A549 (cell line): ENCODE results near the gene PHACTR2. TPM values are rescaled to one million over a fixed set of nuclear protein-coding genes. Genes with fewer than 3 reads are reported as not detected.

Source experiments
- ATAC-seq, 2 experiments: fragments of 200-7000 bp in 1 of 2; fragments of >200 bp in 1 of 2; cut with Nextera tagmentation in 1 of 2; cut with Tn5 transposase in 1 of 2; 3 replicates each; pipeline versions ENCODE4 v1.8.0 to v1.9.1; 2018 to 2020; ENCODE audit warnings: mild to moderate bottlenecking in 1 of 2, moderate library complexity in 1 of 2
- CTCF ChIA-PET: fragments of 300-600 bp; sonication (Branson Sonifier 250); formaldehyde crosslinking; extraction: SDS; loops from one replicate; lab custom pipeline; 2021; ENCODE audit warnings: antibody characterized with exemption, inconsistent platforms; lab: Yijun Ruan, JAX
- POLR2A ChIA-PET: fragments of 350-600 bp; formaldehyde crosslinking; extraction: SDS; loops from one replicate; lab custom pipeline; 2021; ENCODE audit warnings: antibody characterized with exemption, inconsistent platforms; lab: Yijun Ruan, JAX
- DNase-seq, 2 experiments: peaks; one replicate each; pipeline versions ENCODE4 v3.0.0 to v3.0.0-alpha.2; 2011 to 2016; ENCODE audit warnings: low read depth in 1 of 2, low spot score in 1 of 2
- FAIRE-seq: peaks from 2 replicates; lab custom pipeline; 2011; peaks lifted over from hg19 to GRCh38; lab: Jason Lieb, UNC
- H3K27ac ChIP-seq, 2 experiments: fragments of >200 bp; sonication (Bioruptor Twin); formaldehyde crosslinking; 3 replicates each; pipeline ENCODE4 v1.5.1; 2016 to 2017
- H3K4me1 ChIP-seq: fragments of >200 bp; sonication (Bioruptor Twin); formaldehyde crosslinking; 3 replicates; pipeline ENCODE4 v1.6.1; 2016
- H3K4me2 ChIP-seq: fragments of >200 bp; sonication (Bioruptor Twin); formaldehyde crosslinking; 3 replicates; pipeline ENCODE4 v1.6.1; 2016
- H3K4me3 ChIP-seq: fragments of >200 bp; sonication (Bioruptor Twin); formaldehyde crosslinking; 3 replicates; pipeline ENCODE4 v1.5.1; 2016
- H3K9me3 ChIP-seq: fragments of >200 bp; sonication (Bioruptor Twin); formaldehyde crosslinking; 3 replicates; pipeline ENCODE4 v1.6.1; 2016
- EHMT2 ChIP-seq: fragments of 200-600 bp; sonication (generic); IDR thresholded peaks from 2 replicates; pipeline ENCODE4 v1.6.1; 2016; ENCODE audit warnings: antibody characterized with exemption, low read depth, mild to moderate bottlenecking, moderate library complexity
- EP300 ChIP-seq, 2 experiments: fragments of >200 bp; sonication (Bioruptor Twin); formaldehyde crosslinking; IDR thresholded peaks; 2 replicates in 1 of 2; 3 replicates in 1 of 2; pipeline ENCODE4 v1.6.1; 2016 to 2017
- FOSL2 ChIP-seq, 2 experiments: fragments of 450-650 bp in 1 of 2; fragments of >200 bp in 1 of 2; sonication (Bioruptor Twin) in 1 of 2; formaldehyde crosslinking; IDR thresholded peaks; 2 replicates each; pipeline versions ENCODE4 v1.5.0 to v1.6.1; 2016 to 2020; ENCODE audit warnings: mild to moderate bottlenecking in 1 of 2, moderate library complexity in 1 of 2
- HOXB13 ChIP-seq: fragments of 250-450 bp; sonication (Bioruptor Pico); IDR thresholded peaks from 2 replicates; pipeline ENCODE4 v1.5.0; 2020; ENCODE audit warnings: low read depth, mild to moderate bottlenecking, moderate library complexity
- JUN ChIP-seq, 2 experiments: fragments of >200 bp; sonication (Bioruptor Twin); formaldehyde crosslinking; IDR thresholded peaks; 2 replicates in 1 of 2; 3 replicates in 1 of 2; pipeline ENCODE4 v1.6.1; 2016 to 2017
- KDM1A ChIP-seq: fragments of 200-600 bp; sonication (generic); IDR thresholded peaks from 2 replicates; pipeline ENCODE4 v1.6.1; 2016; ENCODE audit warnings: low read depth, mild to moderate bottlenecking
- KDM5A ChIP-seq: fragments of 200-600 bp; sonication (generic); IDR thresholded peaks from 2 replicates; pipeline ENCODE4 v1.6.1; 2016; ENCODE audit warnings: antibody characterized with exemption, mild to moderate bottlenecking
- MAFK ChIP-seq: fragments of 450-650 bp; IDR thresholded peaks from 2 replicates; pipeline ENCODE4 v1.6.1; 2014; ENCODE audit not compliant: partially characterized antibody
- MAZ ChIP-seq: fragments of 150-350 bp; IDR thresholded peaks from 2 replicates; pipeline ENCODE4 v1.6.1; 2014; ENCODE audit warnings: antibody characterized with exemption, low read depth, low read length, borderline replicate concordance
- MYC ChIP-seq: IDR thresholded peaks from 2 replicates; pipeline ENCODE4 v1.6.1; 2012; ENCODE audit warnings: mild to moderate bottlenecking, inconsistent platforms, low read length, improper control_type of control experiment, borderline replicate concordance
- PHF8 ChIP-seq: fragments of 200-600 bp; sonication (generic); IDR thresholded peaks from 2 replicates; pipeline ENCODE4 v1.6.1; 2016; ENCODE audit warnings: low read depth, mild to moderate bottlenecking, antibody characterized with exemption, moderate library complexity, borderline replicate concordance
- RCOR1 ChIP-seq: fragments of 150-350 bp; IDR thresholded peaks from 2 replicates; pipeline ENCODE4 v1.6.1; 2014; ENCODE audit warnings: antibody characterized with exemption, low read length, low read depth
- RNF2 ChIP-seq: fragments of 200-600 bp; sonication (generic); IDR thresholded peaks from 2 replicates; pipeline ENCODE4 v1.6.1; 2016; ENCODE audit warnings: low read depth, mild to moderate bottlenecking, antibody characterized with exemption, moderate library complexity, borderline replicate concordance
- TFCP2L1 ChIP-seq: fragments of 250-450 bp; sonication (Bioruptor Pico); IDR thresholded peaks from 2 replicates; pipeline ENCODE4 v1.5.0; 2021; ENCODE audit warnings: mild to moderate bottlenecking
- TP53 ChIP-seq: fragments of 250-450 bp; sonication (Bioruptor Pico); IDR thresholded peaks from 2 replicates; pipeline ENCODE4 v1.5.0; 2021; ENCODE audit warnings: mild to moderate bottlenecking, moderate library complexity
- ZFP36 ChIP-seq: fragments of 450-650 bp; IDR thresholded peaks from 2 replicates; pipeline ENCODE4 v1.6.1; 2014; ENCODE audit warnings: borderline replicate concordance; ENCODE audit not compliant: partially characterized antibody
- ZNF302 ChIP-seq: fragments of 250-450 bp; sonication (Bioruptor Pico); IDR thresholded peaks from 2 replicates; pipeline ENCODE4 v1.9.0; 2021; ENCODE audit warnings: inconsistent platforms, mild to moderate bottlenecking, moderate library complexity
- ZSCAN20 ChIP-seq: fragments of 250-450 bp; sonication (Bioruptor Pico); IDR thresholded peaks from 2 replicates; pipeline ENCODE4 v1.8.0; 2022; ENCODE audit warnings: mild to moderate bottlenecking, moderate library complexity
- WGBS: methylation state at CpG from one replicate; pipeline ENCODE4 v1.1.6; 2017; ENCODE audit errors: missing lambda C conversion rate; 5-methylcytosine and 5-hydroxymethylcytosine counted together
- polyA plus RNA-seq, 4 experiments: library from polyadenylated mRNA; depleted of rRNA in 3 of 4; stranded (reverse); fragments of >200 nt; fragmentation: RNase III in 1 of 4; extraction: RNeasy Plus Mini Kit Qiagen cat#74134 plus additional on column Dnase treatment in 1 of 4; gene quantifications; 2 replicates in 3 of 4; 3 replicates in 1 of 4; pipeline ENCODE4 v1.2.3, GENCODE V29; 2011 to 2017
- TF ChIP-seq, protein P1 (sequence below): fragments of >200 bp; sonication (Bioruptor Twin); formaldehyde crosslinking; IDR thresholded peaks from 3 replicates; pipeline ENCODE4 v1.5.1; 2016
- TF ChIP-seq, protein P2 (sequence below): fragments of 250-450 bp; sonication (Bioruptor Pico); IDR thresholded peaks from 2 replicates; pipeline ENCODE4 v1.5.0; 2020; ENCODE audit warnings: low read depth, mild to moderate bottlenecking, moderate library complexity
- TF ChIP-seq, protein P3 (sequence below): IDR thresholded peaks from 2 replicates; pipeline ENCODE4 v1.6.1; 2012
- TF ChIP-seq, protein P4 (sequence below): fragments of 450-650 bp; IDR thresholded peaks from 2 replicates; pipeline ENCODE4 v1.6.1; 2014; ENCODE audit warnings: antibody characterized with exemption

Gene PHACTR2
- polyA plus RNA-seq, 2 of the 4 experiments (the other 2 are of a cell fraction), result 2.5 to 10.4 TPM

DNA sequence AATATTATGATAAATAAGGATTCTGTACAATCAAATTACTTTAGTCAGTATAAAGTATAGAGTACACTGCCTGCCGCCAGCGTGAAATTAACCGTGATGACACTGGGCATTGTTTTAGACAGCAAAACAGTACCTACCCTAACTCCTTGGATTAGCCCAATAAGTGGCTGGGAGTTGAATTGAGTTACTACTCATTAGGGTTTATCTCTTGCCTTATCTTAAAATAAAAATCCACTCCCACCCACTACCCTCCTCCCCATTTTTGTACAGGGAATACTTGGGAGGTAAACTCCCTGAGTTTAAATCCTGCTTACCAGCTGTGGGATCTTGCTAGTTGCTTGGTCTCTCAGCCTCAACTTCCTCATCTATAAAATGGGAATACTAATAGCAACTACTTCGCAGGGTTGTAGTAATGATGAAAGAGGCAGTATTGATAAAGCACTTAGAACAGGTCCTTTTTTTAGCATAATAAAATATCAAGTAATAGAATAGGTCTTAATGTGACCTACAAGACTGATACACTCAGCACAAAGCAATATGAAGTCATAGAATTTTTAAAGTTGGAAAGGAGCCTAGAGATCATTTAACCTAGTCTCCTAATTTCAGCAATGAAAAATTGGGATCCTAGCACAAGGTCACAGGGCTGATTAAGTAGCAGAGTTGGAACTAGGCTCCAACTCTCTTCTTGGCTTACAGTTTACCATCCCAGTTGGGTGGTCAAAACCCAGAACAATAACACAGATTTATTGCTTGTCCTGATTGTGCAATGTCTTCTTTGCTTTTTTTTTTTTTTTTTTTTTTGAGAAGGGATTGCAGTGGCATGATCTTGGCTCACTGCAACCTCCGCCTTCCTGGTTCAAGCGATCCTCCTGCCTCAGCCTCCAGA is 23.8 kb downstream of the PHACTR2 start:
- H3K27ac ChIP-seq, result no peak overlapping the region
- peaks cover 7% of the 10 kb centered on the region; the same call in 1 of the 3 replicates for H3K4me1 ChIP-seq
- POLR2A ChIA-PET, result no interaction called here
- H3K4me2 ChIP-seq, result no peak overlapping the region
- 94% methylated on average over 6 of the region's 6 CpGs for WGBS
- H3K4me3 ChIP-seq, result no peak overlapping the region
- TF ChIP-seq KDM1A, result 0 out of 2 replicates have a peak, but pooled peaks have one; percentile 25
- TF ChIP-seq EP300 (IDR thresholded peaks at IDR 0.05), result no peak
- TF ChIP-seq, all 56 proteins: peak for 1
- no peak for FAIRE-seq
- CTCF ChIA-PET, result no interaction called here
- no peaks in the 10 kb centered on the region for H3K9me3 ChIP-seq
- no peak for DNase-seq
- no peak for ATAC-seq

DNA sequence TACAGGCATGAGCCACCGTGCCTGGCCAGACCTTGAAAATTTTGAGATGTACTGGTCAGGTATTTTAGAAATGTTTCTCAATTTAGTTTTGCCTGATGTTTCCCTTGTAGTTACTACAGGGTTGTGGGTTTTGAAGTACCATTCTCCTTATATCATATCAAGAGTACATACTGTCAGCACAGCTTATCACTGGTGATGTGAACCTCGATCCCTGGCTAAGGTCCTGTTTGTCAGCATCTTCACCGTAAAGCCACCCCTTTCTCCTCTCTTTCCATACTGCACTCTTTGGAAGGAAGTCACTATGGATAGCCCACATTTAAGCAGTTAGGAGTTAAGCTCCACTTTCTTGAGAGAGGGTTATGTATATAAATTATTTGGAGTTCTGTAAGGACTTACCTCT is 27.8 kb downstream of the PHACTR2 start:
- Histone ChIP-seq H3K4me3 (no peak overlapping the region), H3K27ac (no peak overlapping the region), H3K4me1 (no peaks in the 10 kb centered on the region), H3K9me3 (no peaks in the 10 kb centered on the region)
- 94% methylated on average over 3 of the region's 3 CpGs for WGBS
- FAIRE-seq (no peak), ATAC-seq (no peak), DNase-seq (no peak)
- POLR2A ChIA-PET, result no interaction called here
- CTCF ChIA-PET, result interaction anchor here (1.2 kb wide), 1 partner anchor 11 kb away, joined by 3 read pairs; no protein-coding TSS in a partner anchor
- no peak for TF ChIP-seq PHF8
- no peak for TF ChIP-seq ZFP36
- TF ChIP-seq TP53 (CRISPR knock-in tag), result no peak
- no peak for TF ChIP-seq RCOR1
- TF ChIP-seq MAZ, result no peak
- no peak for TF ChIP-seq JUN (IDR thresholded peaks at IDR 0.05)
- no peak for TF ChIP-seq MYC
- TF ChIP-seq MAFK, result no peak
- no peak for TF ChIP-seq HOXB13 (CRISPR knock-in tag)
- TF ChIP-seq, protein P1, sequence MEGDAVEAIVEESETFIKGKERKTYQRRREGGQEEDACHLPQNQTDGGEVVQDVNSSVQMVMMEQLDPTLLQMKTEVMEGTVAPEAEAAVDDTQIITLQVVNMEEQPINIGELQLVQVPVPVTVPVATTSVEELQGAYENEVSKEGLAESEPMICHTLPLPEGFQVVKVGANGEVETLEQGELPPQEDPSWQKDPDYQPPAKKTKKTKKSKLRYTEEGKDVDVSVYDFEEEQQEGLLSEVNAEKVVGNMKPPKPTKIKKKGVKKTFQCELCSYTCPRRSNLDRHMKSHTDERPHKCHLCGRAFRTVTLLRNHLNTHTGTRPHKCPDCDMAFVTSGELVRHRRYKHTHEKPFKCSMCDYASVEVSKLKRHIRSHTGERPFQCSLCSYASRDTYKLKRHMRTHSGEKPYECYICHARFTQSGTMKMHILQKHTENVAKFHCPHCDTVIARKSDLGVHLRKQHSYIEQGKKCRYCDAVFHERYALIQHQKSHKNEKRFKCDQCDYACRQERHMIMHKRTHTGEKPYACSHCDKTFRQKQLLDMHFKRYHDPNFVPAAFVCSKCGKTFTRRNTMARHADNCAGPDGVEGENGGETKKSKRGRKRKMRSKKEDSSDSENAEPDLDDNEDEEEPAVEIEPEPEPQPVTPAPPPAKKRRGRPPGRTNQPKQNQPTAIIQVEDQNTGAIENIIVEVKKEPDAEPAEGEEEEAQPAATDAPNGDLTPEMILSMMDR, result no peak
- TF ChIP-seq ZSCAN20, result no peak
- TF ChIP-seq FOSL2 (IDR thresholded peaks at IDR 0.05), result no peak
- TF ChIP-seq FOSL2 (CRISPR knock-in tag; IDR thresholded peaks at IDR 0.05), result no peak
- TF ChIP-seq, all 56 proteins: peak for 0
- H3K4me2 ChIP-seq, result no peak overlapping the region

DNA sequence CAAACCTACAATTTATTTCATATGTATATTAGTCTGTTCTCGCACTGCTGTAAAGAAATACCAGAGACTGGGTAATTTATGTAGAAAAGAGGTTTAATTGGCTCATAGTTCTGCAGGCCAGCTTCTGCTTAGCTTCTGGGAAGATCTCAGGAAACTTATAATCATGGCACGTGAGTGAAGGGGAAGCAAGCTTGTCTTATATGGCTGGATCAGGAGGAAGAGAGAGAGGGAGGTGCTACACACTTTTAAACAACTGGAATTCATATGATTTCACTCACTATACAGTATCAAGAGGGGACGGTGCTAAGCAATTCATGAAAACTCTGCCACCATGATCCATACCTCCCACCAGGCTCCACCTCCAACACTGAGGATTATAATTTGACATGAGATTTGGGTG is 29.9 kb downstream of the PHACTR2 start:
- Histone ChIP-seq H3K4me2 (no peak overlapping the region), H3K4me3 (no peak overlapping the region), H3K9me3 (no peaks in the 10 kb centered on the region), H3K4me1 (no peaks in the 10 kb centered on the region), H3K27ac (no peak overlapping the region)
- FAIRE-seq (no peak), ATAC-seq (no peak), DNase-seq (no peak)
- WGBS, result 96% methylated on average over 3 of the region's 3 CpGs
- TF ChIP-seq ZNF302 (CRISPR knock-in tag) (no peak), MAFK (no peak), KDM5A (no peak), EP300 (IDR thresholded peaks at IDR 0.05) (no peak), EHMT2 (no peak)
- CTCF ChIA-PET, result interaction anchor here (0.6 kb wide), 1 partner anchor 61 kb away, joined by 3 read pairs; no protein-coding TSS in a partner anchor
- POLR2A ChIA-PET, result no interaction called here

DNA sequence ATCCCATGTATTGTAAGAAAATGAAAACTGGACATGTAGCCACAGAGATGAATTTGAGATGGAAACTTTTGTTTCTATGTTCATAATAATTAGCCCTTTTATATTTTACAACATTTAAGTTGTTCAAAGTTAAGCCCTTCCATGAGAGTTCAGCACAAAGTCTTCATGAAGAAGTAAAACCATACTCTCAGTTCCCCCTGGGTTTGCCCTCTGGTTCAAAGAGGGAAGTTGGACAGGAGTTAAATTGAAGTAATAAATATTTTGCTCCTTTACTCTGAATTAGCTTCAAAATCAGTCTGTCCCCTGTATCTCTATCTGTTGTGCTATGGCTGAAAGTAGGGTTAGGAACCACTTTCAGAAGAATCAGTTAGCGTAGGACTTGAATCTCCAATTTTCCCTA is 31.1 kb downstream of the PHACTR2 start:
- Histone ChIP-seq H3K27ac (no peak overlapping the region), H3K9me3 (no peaks in the 10 kb centered on the region), H3K4me3 (no peak overlapping the region), H3K4me2 (no peak overlapping the region), H3K4me1 (no peaks in the 10 kb centered on the region)
- CTCF ChIA-PET, result no interaction called here
- WGBS, result 100% methylated on average over 1 of the region's 1 CpG
- FAIRE-seq (no peak), ATAC-seq (no peak), DNase-seq (no peak)
- POLR2A ChIA-PET, result no interaction called here
- TF ChIP-seq, protein P2, sequence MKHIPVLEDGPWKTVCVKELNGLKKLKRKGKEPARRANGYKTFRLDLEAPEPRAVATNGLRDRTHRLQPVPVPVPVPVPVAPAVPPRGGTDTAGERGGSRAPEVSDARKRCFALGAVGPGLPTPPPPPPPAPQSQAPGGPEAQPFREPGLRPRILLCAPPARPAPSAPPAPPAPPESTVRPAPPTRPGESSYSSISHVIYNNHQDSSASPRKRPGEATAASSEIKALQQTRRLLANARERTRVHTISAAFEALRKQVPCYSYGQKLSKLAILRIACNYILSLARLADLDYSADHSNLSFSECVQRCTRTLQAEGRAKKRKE, result no peak
- TF ChIP-seq, protein P3, sequence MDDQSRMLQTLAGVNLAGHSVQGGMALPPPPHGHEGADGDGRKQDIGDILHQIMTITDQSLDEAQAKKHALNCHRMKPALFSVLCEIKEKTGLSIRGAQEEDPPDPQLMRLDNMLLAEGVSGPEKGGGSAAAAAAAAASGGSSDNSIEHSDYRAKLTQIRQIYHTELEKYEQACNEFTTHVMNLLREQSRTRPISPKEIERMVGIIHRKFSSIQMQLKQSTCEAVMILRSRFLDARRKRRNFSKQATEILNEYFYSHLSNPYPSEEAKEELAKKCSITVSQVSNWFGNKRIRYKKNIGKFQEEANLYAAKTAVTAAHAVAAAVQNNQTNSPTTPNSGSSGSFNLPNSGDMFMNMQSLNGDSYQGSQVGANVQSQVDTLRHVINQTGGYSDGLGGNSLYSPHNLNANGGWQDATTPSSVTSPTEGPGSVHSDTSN, result no peak
- TF ChIP-seq TP53 (CRISPR knock-in tag) (no peak), ZFP36 (no peak), RNF2 (no peak), ZSCAN20 (no peak), TFCP2L1 (no peak), EHMT2 (no peak)
- TF ChIP-seq, protein P4, sequence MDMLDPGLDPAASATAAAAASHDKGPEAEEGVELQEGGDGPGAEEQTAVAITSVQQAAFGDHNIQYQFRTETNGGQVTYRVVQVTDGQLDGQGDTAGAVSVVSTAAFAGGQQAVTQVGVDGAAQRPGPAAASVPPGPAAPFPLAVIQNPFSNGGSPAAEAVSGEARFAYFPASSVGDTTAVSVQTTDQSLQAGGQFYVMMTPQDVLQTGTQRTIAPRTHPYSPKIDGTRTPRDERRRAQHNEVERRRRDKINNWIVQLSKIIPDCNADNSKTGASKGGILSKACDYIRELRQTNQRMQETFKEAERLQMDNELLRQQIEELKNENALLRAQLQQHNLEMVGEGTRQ, result no peak
